Activated CD8-positive, alpha-beta T cell treated with anti-CD3 and anti-CD28 coated beads for 36 hours (primary cell): ENCODE measurements around the gene LY6G6D. TPM values are rescaled to one million over a fixed set of nuclear protein-coding genes. Genes with fewer than 3 reads are reported as not detected.
A peak's percentile ranks its signal among the peaks of the same experiment; 100 is the strongest.

Experiments used
- ATAC-seq: fragments of 200-7000 bp; cut with Tn5 transposase; one replicate; pipeline ENCODE4 v1.10.0; 2021; ENCODE audit warnings: mild to moderate bottlenecking, moderate library complexity
- CTCF ChIA-PET: fragments of 350-600 bp; sonication (Branson Sonifier 250); formaldehyde crosslinking; loops from one replicate; lab custom pipeline; 2021; ENCODE audit warnings: antibody characterized with exemption; lab: Charles Lee
- POLR2A ChIA-PET: fragments of 350-600 bp; sonication (Branson Sonifier 250); formaldehyde crosslinking; loops from one replicate; lab custom pipeline; 2021; ENCODE audit warnings: antibody characterized with exemption; lab: Charles Lee
- DNase-seq: peaks from one replicate; pipeline ENCODE4 v3.0.0-alpha.2; 2020
- H3K27ac Mint-ChIP-seq: one replicate; pipeline ENCODE4 v1.8.0; 2021; ENCODE audit warnings: mild to moderate bottlenecking, mixed read lengths
- H3K27me3 Mint-ChIP-seq: one replicate; pipeline ENCODE4 v1.8.0; 2021; ENCODE audit warnings: mixed read lengths
- H3K36me3 Mint-ChIP-seq: one replicate; pipeline ENCODE4 v1.8.0; 2021; ENCODE audit warnings: low read depth, mixed read lengths
- H3K4me1 Mint-ChIP-seq: one replicate; pipeline ENCODE4 v1.8.0; 2021; ENCODE audit warnings: low read depth, mixed read lengths
- H3K4me3 Mint-ChIP-seq: one replicate; pipeline ENCODE4 v1.8.0; 2021; ENCODE audit warnings: mild to moderate bottlenecking, moderate library complexity, mixed read lengths
- H3K9me3 Mint-ChIP-seq: one replicate; pipeline ENCODE4 v1.8.0; 2021; ENCODE audit warnings: mixed read lengths
- intact Hi-C: fragments of 100-400 bp; cut with micrococcal nuclease; formaldehyde crosslinking; loops from one replicate; pipeline ENCODE4 v1.10.0; 2022
- total RNA-seq, 2 experiments: library from RNA; stranded (reverse); gene quantifications; one replicate each; pipeline ENCODE4 v1.2.3, GENCODE V29; 2021
- TF ChIP-seq, protein P1 (sequence below): fragments of 200-600 bp; IDR thresholded peaks from one replicate; pipeline ENCODE4 v1.8.0; 2022; ENCODE audit warnings: antibody characterized with exemption, mild to moderate bottlenecking

Gene LY6G6D
- total RNA-seq, 2 experiments from 2014 or later = not detected

DNA sequence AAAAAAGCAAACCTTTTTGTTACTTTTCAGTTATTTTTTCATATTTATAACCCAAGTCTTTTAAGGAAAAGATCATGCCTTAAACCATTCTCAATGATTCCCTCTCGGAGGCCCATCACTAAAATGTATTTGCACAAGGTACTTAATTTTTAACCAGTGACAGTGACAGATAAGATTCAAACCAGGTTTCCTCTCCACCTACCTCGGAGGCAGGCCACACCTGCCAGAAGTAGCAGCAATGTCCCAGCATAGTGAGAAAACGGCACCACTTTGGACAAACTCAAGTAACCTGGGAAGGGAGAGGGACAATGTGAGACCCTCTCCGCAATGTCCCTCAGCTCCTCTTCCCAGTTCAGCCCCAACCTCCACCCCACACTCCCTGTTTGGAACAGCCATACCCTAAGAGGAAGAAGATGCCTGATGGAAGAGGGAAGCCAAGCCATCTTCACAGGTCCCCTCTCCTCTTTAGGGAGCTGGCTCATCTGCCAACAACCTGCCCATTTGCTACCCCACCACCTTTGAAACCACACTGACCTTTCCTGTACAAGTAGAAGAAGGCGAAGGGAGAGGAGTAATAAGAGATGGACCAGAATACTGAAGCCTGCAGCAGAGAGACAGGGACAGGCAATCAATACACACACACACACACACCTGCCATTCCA is 14.3 kb upstream of the LY6G6D start:
- peak overlapping the region; percentile 95 for H3K4me3 Mint-ChIP-seq
- ChIA-PET POLR2A (interaction anchor here (1.5 to 3.4 kb wide), 2 partner anchors 35 to 105 kb away, joined by 3 to 13 read pairs; partner anchors contain the start of genes CSNK2B and GPANK1), CTCF (interaction anchor here (1.1 to 2.8 kb wide), 2 partner anchors 10 to 185 kb away, joined by 3 to 9 read pairs; no protein-coding TSS in a partner anchor)
- H3K36me3 Mint-ChIP-seq = peaks cover 15% of the 10 kb centered on the region
- no peak for ATAC-seq
- no peaks in the 10 kb centered on the region for H3K27me3 Mint-ChIP-seq
- intact Hi-C loops = no loop called here
- TF ChIP-seq, protein P1, sequence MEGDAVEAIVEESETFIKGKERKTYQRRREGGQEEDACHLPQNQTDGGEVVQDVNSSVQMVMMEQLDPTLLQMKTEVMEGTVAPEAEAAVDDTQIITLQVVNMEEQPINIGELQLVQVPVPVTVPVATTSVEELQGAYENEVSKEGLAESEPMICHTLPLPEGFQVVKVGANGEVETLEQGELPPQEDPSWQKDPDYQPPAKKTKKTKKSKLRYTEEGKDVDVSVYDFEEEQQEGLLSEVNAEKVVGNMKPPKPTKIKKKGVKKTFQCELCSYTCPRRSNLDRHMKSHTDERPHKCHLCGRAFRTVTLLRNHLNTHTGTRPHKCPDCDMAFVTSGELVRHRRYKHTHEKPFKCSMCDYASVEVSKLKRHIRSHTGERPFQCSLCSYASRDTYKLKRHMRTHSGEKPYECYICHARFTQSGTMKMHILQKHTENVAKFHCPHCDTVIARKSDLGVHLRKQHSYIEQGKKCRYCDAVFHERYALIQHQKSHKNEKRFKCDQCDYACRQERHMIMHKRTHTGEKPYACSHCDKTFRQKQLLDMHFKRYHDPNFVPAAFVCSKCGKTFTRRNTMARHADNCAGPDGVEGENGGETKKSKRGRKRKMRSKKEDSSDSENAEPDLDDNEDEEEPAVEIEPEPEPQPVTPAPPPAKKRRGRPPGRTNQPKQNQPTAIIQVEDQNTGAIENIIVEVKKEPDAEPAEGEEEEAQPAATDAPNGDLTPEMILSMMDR = no peak
- DNase-seq = no peak
- H3K4me1 Mint-ChIP-seq = peaks cover 29% of the 10 kb centered on the region
- no peaks in the 10 kb centered on the region for H3K9me3 Mint-ChIP-seq
- H3K27ac Mint-ChIP-seq = no peak overlapping the region

DNA sequence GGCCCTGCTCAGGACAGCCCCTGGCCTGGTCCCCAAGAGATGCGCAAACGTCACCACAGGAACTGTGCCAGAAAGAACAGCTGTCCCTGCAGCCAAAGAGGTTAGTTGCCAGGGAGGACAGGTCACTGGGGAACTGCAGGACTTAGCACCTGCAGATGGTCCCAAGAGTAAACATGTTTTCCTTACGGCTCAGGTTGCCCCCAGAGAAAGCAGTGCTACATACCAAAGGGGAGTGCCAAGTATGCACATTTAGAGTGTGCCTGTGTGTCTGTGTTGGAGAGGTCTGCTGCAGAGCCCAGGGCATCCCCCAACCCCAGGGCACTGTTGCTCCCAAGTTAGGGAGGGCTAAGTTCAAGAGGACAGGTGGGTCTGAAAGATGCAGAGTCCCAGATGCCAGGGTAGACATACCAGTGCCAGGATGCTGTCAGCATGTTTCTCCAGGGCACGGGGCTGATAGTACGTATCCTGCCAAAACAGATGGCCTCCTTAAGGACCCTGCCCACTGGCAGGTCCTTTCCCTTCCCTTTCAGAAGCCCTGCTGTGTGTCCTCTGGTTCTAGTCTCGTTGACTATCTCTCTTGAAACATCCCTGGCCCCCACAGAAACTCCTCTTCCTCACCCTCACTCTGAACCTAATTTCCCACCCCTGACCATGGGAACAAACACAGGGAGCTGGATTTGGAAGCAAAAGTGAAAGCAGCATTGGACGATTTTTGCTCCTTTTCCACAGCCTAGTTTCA is 13.3 kb upstream of the LY6G6D start:
- Mint-ChIP-seq H3K4me1 (peaks cover 29% of the 10 kb centered on the region), H3K27ac (peak overlapping the region; percentile 94), H3K27me3 (no peaks in the 10 kb centered on the region), H3K9me3 (no peaks in the 10 kb centered on the region), H3K36me3 (peaks cover 12% of the 10 kb centered on the region), H3K4me3 (peak overlapping the region; percentile 95)
- POLR2A ChIA-PET = interaction anchor here (0.8 to 3.4 kb wide), 9 partner anchors 10 to 134 kb away, joined by 3 to 13 read pairs (median 5); partner anchors contain the start of genes CSNK2B, GPANK1 and LY6G5C
- DNase-seq (no peak), ATAC-seq (no peak)
- CTCF ChIA-PET = interaction anchor here (1.2 to 2.8 kb wide), 2 partner anchors 11 to 103 kb away, joined by 3 to 9 read pairs; no protein-coding TSS in a partner anchor
- intact Hi-C loops = no loop called here
- TF ChIP-seq, protein P1 = no peak

DNA sequence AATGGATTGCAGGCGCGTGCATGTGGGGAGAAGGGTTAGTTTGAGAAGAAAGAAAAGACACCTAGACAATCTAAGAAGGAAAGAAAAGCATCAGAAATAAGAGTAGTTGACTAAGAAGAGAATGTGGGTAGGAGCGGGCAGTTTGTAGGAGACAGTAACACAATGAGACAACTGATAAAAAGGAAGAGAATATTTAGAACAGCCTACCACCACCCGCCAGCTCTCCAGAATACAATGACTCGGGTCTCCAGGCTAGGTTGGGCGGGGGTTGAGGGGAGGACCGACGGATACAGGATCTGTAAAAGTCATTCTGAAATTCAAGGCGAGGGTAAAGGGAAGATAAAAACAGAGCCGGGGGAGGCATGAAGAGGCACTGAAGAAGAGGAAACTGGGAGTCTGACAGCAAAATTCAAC is 12.7 kb upstream of the LY6G6D start:
- Mint-ChIP-seq H3K9me3 (no peaks in the 10 kb centered on the region), H3K27ac (peak overlapping the region; percentile 94), H3K4me1 (peaks cover 27% of the 10 kb centered on the region), H3K27me3 (no peaks in the 10 kb centered on the region), H3K4me3 (peak overlapping the region; percentile 95), H3K36me3 (peaks cover 7% of the 10 kb centered on the region)
- peak; percentile 49 for DNase-seq
- peak; percentile 12 for ATAC-seq
- intact Hi-C loops = no loop called here
- CTCF ChIA-PET = interaction anchor here (1.2 to 1.4 kb wide), 2 partner anchors 94 to 104 kb away, joined by 3 to 5 read pairs; partner anchors contain the start of gene VARS1
- POLR2A ChIA-PET = interaction anchor here (0.8 to 3.4 kb wide), 12 partner anchors 10 to 133 kb away, joined by 3 to 13 read pairs (median 5); partner anchors contain the start of genes C6orf47, CSNK2B, GPANK1 and LY6G5C
- TF ChIP-seq, protein P1 = no peak

DNA sequence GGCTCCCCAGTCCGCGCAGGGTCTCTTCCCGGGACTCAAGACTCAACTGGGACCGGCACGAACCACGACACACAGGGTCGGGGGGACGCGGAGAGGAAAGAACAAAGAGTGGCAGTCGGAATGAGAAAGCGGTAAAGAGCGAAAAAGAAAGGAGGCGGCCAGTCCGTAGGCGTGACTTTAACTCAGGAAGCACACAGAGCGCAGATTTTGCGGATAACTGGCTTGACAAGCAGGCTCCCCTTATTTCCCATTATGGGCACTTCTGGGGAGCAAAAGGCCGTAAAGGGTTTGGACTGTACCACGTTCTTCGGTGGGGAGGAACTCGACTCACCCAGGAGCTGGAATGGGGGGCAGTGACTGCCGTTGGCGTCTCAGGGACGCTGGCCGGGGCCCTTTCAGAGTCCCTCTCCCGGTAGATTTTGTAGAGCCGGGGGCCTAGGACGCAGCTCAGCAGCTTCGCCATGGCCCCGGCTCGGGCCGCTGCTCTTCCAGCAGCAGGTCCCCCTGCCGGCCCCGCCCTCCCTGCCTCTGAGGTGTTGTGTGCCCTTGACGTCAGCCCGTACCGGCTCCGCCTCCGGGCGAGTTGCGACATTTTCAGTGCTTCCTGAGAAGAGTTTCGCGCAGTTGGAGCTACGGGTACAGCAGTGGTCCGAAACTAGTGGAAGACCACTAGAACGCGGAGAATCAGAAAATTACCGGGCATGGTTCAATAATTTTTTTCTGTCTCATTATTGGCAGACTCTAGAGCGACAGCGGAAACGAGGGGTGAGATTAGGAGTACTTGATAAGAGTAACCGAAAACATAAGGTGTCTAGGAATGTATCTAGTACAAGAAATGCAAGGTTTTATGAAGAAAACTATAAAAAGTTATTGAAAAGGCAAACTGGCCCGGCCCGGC is 12.1 kb upstream of the LY6G6D start, which contains the start of gene ABHD16A:
Gene ABHD16A (minus strand): TSS at position 506 of the 898 bp plus-strand sequence. CDS start 43 bp downstream, at position 463.
- H3K4me3 Mint-ChIP-seq = peak within 1 kb of the TSS; percentile 95
- H3K27ac Mint-ChIP-seq = peak within 1 kb of the TSS; percentile 94
- peaks cover 3% of the 10 kb centered on the region for H3K36me3 Mint-ChIP-seq
- intact Hi-C loops = no loop called here
- ChIA-PET CTCF (interaction anchor here (0.7 to 1.6 kb wide), 7 partner anchors 9 to 127 kb away, joined by 3 to 6 read pairs (median 5); partner anchors contain the start of genes GPANK1, LSM2 and VARS1), POLR2A (interaction anchor here (0.7 to 3.4 kb wide), 16 partner anchors 10 to 163 kb away, joined by 3 to 13 read pairs (median 5); partner anchors contain the start of genes C6orf47, CSNK2B, GPANK1 and LY6G5C)
- no peaks in the 10 kb centered on the region for H3K27me3 Mint-ChIP-seq
- TF ChIP-seq, protein P1 = no peak
- no peaks in the 10 kb centered on the region for H3K9me3 Mint-ChIP-seq
- ATAC-seq (peak; percentile 95), DNase-seq (peak; percentile 99)
- H3K4me1 Mint-ChIP-seq = peaks cover 21% of the 10 kb centered on the region
